Pulmonary artery endothelial cell (primary cell): ENCODE data around the gene PLEKHJ1. TPM values are rescaled to one million over a fixed set of nuclear protein-coding genes. Genes with fewer than 3 reads are reported as not detected.

Source experiments
- DNase-seq: peaks from one replicate; pipeline ENCODE4 v3.0.0-alpha.2; 2011; ENCODE audit warnings: low read depth, low spot score
- total RNA-seq: library from RNA; depleted of rRNA; stranded (reverse); fragments of >200 nt; gene quantifications from 2 replicates; pipeline ENCODE4 v1.2.3, GENCODE V29; 2014

Gene PLEKHJ1
- total RNA-seq, 1 donor from 2014 or later = 55.3 TPM

GRCh38 chr19:2223959-2224358, 12.2 kb downstream of the PLEKHJ1 start:
- no peak for DNase-seq

GRCh38 chr19:2223391-2223790, 12.7 kb downstream of the PLEKHJ1 start:
- no peak for DNase-seq

- no peak for DNase-seq
Observed at GRCh38 chr19:2221918-2222317, 14.2 kb downstream of the PLEKHJ1 start.

- no peak for DNase-seq
Observed at GRCh38 chr19:2221250-2221831, 14.8 kb downstream of the PLEKHJ1 start.

- DNase-seq = no peak
Observed at GRCh38 chr19:2219726-2220125, 16.4 kb downstream of the PLEKHJ1 start.

- no peak for DNase-seq
Observed at GRCh38 chr19:2217591-2217990, 18.5 kb downstream of the PLEKHJ1 start.

- no peak for DNase-seq
Observed at GRCh38 chr19:2216361-2217225, 19.5 kb downstream of the PLEKHJ1 start.

- no peak for DNase-seq
Observed at GRCh38 chr19:2215281-2215751, 20.8 kb downstream of the PLEKHJ1 start.

GRCh38 chr19:2214251-2214650, 21.9 kb downstream of the PLEKHJ1 start:
- DNase-seq = no peak

DNA sequence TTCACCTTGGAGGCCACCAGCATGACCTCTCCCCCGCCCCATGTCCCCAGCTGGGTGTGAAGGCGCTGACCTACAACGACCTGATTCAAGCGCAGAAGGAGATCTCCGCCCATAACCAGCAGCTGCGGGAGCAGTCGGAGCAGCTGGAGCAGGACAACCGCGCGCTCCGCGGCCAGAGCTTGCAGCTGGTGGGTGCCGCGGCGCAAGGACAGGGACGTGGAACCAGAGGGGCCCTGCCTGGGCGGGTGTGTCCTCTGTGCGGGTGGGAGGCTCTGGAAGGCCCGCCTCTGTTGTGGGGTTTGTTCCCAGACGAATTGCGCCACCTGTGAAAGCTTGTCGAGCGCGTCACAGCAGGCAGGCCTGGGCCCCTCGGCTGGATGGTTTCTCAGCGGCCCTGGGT, 22.3 kb downstream of the PLEKHJ1 start:
- DNase-seq = no peak

- no peak for DNase-seq
Observed at GRCh38 chr19:2212861-2213711, 23.0 kb downstream of the PLEKHJ1 start.

DNA sequence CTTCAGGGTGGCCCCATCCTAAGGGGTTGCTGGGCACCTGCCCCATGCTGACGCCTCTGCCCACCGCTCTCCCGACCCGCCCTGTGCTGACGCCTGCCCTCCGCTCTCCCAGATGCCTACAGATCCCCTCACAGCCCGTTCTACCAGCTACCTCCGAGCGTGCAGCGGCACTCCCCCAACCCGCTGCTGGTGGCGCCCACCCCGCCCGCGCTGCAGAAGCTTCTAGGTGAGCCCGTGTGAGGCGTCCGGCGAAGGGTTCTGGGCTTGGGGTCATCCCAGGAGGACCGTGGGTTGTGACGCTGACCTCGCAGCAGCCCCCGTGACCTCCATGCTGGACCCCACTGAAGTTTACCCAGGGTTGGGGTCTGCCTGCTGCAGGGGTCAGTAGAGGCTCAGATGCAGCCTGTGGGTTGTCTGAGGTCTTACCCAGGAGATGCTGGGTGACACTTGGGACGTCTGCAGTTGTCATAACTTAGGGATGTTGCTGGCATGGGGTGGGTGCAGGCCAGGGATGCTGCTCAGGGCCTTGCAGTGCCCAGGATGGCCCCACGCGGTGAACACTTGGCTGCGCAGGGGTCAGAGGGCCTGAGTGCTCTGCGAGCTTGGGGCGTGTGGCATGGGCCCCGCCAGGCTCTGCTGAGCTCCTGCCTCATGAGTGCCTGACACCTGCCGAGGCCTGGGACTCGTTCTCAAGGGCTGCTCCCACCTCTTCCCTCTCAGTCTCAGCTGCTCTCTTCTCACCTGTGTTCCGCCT, 25.0 kb downstream of the PLEKHJ1 start:
- no peak for DNase-seq

- no peak for DNase-seq
Observed at GRCh38 chr19:2210206-2210605, 25.9 kb downstream of the PLEKHJ1 start.

GRCh38 chr19:2209408-2209807, 26.7 kb downstream of the PLEKHJ1 start:
- DNase-seq = no peak

- no peak for DNase-seq
Observed at GRCh38 chr19:2208975-2209374, 27.2 kb downstream of the PLEKHJ1 start.

DNA sequence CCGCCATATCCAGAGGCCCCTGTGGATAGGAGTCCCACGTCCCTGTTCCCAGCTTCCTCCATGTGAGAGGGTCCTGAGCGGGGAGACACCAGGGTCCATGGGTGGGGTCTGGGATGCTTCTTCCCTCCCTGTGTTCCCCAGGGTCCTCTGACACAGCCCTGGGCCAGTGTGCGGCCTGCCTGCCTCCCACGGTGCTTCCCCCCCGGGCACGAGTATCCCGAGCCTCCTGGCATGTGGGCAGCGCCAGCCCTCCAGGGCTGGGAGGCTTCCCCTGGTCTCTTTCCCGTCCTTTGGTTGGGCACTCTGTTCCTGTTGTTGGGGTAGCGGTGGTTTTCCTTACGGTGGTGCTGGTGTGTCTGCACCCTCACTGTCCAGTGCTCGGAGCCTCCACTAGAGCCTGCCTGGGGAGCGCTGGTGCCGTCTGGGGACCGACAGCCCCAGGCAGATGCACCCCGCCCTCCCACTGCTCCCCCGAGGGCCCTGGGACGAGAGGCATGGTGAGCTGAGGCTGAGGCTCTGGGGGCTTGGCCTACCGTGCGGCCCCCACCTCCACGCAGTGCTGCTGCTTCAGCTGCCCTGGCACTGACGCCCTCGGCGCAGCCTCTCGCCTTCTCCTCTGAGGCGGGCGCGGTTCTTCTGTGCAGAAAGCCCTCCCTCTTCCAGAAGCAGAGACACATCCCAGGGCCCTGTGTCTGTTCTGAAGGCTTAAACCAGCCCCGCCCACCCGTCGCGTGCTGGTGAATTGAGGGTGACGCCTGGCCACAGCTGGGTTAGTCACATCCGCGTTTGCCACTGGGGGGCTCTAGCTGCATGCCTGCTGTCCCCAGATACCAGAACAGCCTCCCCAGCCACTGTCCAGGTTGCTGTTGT, 27.9 kb downstream of the PLEKHJ1 start:
- no peak for DNase-seq

DNA sequence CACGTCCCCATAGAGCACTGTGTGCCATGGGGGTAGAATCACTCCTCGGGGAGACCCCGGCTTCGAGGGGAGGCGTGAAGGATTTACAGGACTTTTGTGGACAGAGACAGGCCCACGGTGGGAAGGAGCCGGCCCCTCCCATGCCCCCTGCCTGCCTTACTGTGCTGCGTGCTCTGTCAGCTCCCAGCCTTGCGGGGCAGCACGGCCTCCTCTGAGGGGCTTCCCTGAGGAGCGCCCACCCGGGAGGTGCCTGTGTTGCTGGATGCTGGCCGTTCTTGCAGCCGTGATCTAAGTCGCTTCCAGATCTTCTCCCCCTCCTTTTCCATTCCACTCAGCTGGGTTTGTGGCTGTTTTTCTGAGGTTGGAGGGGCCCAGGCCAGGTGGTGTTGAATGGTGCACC, 29.1 kb downstream of the PLEKHJ1 start:
- DNase-seq = no peak

DNA sequence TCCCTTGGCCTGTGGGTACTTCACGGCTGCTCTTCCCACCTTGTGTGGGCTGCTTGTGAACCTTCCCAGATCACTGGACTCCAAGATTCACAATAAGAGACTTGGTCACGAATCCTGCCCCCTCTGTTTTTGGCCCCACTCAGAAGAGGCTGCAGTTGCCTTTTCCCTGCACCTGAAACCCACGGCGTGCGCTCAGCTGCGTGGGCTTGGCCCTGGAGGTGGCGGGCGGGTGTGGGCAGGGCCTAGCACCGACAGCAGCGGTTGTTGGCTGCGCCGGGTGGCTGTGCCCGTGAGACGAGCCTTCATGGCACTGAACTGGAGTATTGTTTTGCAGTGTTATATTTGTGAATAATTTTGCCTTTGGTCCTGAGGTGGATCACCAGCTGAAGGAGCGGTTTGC, 33.8 kb downstream of the PLEKHJ1 start:
- no peak for DNase-seq

- no peak for DNase-seq
Observed at GRCh38 chr19:2201473-2202148, 34.5 kb downstream of the PLEKHJ1 start.
